T-helper 1 cell treated with Interleukin-12 subunit alpha and Interleukin-12 subunit beta and Interleukin-4 antibody, amounts not matched to agents 30 μg/mL and 1 μg/mL, for 36 hours (primary cell): ENCODE results near the gene CD302.
"Not testable (repeated sequence)": the region's sequence is repeated elsewhere in the genome, so short reads cannot be mapped to it uniquely, and the experiment has no call there.

ENCODE experiments used
- H3K27ac Mint-ChIP-seq: one replicate; pipeline ENCODE4 v1.8.0; 2021; ENCODE audit warnings: mild to moderate bottlenecking, mixed read lengths
- H3K27me3 Mint-ChIP-seq: one replicate; pipeline ENCODE4 v1.8.0; 2021; ENCODE audit warnings: low read depth, mixed read lengths
- H3K36me3 Mint-ChIP-seq: one replicate; pipeline ENCODE4 v1.8.0; 2021; ENCODE audit warnings: low read depth, mixed read lengths
- H3K4me1 Mint-ChIP-seq: one replicate; pipeline ENCODE4 v1.8.0; 2021; ENCODE audit warnings: low read depth, mixed read lengths
- H3K4me3 Mint-ChIP-seq: one replicate; pipeline ENCODE4 v1.8.0; 2021; ENCODE audit warnings: mild to moderate bottlenecking, moderate library complexity, mixed read lengths
- H3K9me3 Mint-ChIP-seq: one replicate; pipeline ENCODE4 v1.8.0; 2021; ENCODE audit warnings: mixed read lengths

Gene CD302

GRCh38 chr2:159750873-159751272, 47.1 kb downstream of the CD302 start:
- Mint-ChIP-seq H3K27me3 (no peaks in the 10 kb centered on the region), H3K9me3 (no peaks in the 10 kb centered on the region), H3K4me3 (no peak overlapping the region), H3K27ac (no peak overlapping the region), H3K4me1 (peaks cover 9% of the 10 kb centered on the region), H3K36me3 (peaks cover 39% of the 10 kb centered on the region)

- Mint-ChIP-seq H3K36me3 (peaks cover 50% of the 10 kb centered on the region), H3K4me3 (no peak overlapping the region), H3K27ac (no peak overlapping the region), H3K27me3 (no peaks in the 10 kb centered on the region), H3K9me3 (no peaks in the 10 kb centered on the region), H3K4me1 (peaks cover 15% of the 10 kb centered on the region)
These were observed 49.9 kb downstream of the CD302 start for GRCh38 chr2:159748089-159748488.

GRCh38 chr2:159745237-159745636, 52.8 kb downstream of the CD302 start:
- Mint-ChIP-seq H3K36me3 (peaks cover 39% of the 10 kb centered on the region), H3K4me1 (peaks cover 13% of the 10 kb centered on the region)
- not testable (repeated sequence) for H3K27me3 Mint-ChIP-seq, H3K4me3 Mint-ChIP-seq, H3K27ac Mint-ChIP-seq, H3K9me3 Mint-ChIP-seq

- no peak overlapping the region for H3K27ac Mint-ChIP-seq
- H3K36me3 Mint-ChIP-seq = peaks cover 39% of the 10 kb centered on the region
- H3K9me3 Mint-ChIP-seq = no peaks in the 10 kb centered on the region
- peaks cover 13% of the 10 kb centered on the region for H3K4me1 Mint-ChIP-seq
- H3K4me3 Mint-ChIP-seq = no peak overlapping the region
- no peaks in the 10 kb centered on the region for H3K27me3 Mint-ChIP-seq
These were observed 53.6 kb downstream of the CD302 start for GRCh38 chr2:159744363-159744762.

- H3K27ac Mint-ChIP-seq = no peak overlapping the region
- peaks cover 13% of the 10 kb centered on the region for H3K4me1 Mint-ChIP-seq
- no peak overlapping the region for H3K4me3 Mint-ChIP-seq
- peaks cover 31% of the 10 kb centered on the region for H3K36me3 Mint-ChIP-seq
- H3K9me3 Mint-ChIP-seq = no peaks in the 10 kb centered on the region
- no peaks in the 10 kb centered on the region for H3K27me3 Mint-ChIP-seq
These were observed 55.2 kb downstream of the CD302 start for GRCh38 chr2:159742846-159743245.

GRCh38 chr2:159738509-159739390, 59.3 kb downstream of the CD302 start:
- Mint-ChIP-seq H3K36me3 (peaks cover 36% of the 10 kb centered on the region), H3K4me3 (no peak overlapping the region), H3K27me3 (no peaks in the 10 kb centered on the region), H3K27ac (no peak overlapping the region), H3K9me3 (no peaks in the 10 kb centered on the region), H3K4me1 (peaks cover 15% of the 10 kb centered on the region)

GRCh38 chr2:159737917-159738296, 60.1 kb downstream of the CD302 start:
- no peaks in the 10 kb centered on the region for H3K9me3 Mint-ChIP-seq
- peaks cover 40% of the 10 kb centered on the region for H3K36me3 Mint-ChIP-seq
- H3K4me3 Mint-ChIP-seq = no peak overlapping the region
- no peak overlapping the region for H3K27ac Mint-ChIP-seq
- H3K4me1 Mint-ChIP-seq = peaks cover 13% of the 10 kb centered on the region
- no peaks in the 10 kb centered on the region for H3K27me3 Mint-ChIP-seq

- Mint-ChIP-seq H3K4me3 (no peak overlapping the region), H3K4me1 (peaks cover 12% of the 10 kb centered on the region), H3K9me3 (no peaks in the 10 kb centered on the region), H3K27ac (no peak overlapping the region), H3K27me3 (no peaks in the 10 kb centered on the region), H3K36me3 (peaks cover 39% of the 10 kb centered on the region)
These were observed 60.6 kb downstream of the CD302 start for GRCh38 chr2:159737292-159737916.

- no peak overlapping the region for H3K27ac Mint-ChIP-seq
- H3K4me1 Mint-ChIP-seq = peaks cover 11% of the 10 kb centered on the region
- no peaks in the 10 kb centered on the region for H3K9me3 Mint-ChIP-seq
- H3K27me3 Mint-ChIP-seq = no peaks in the 10 kb centered on the region
- no peak overlapping the region for H3K4me3 Mint-ChIP-seq
- peaks cover 35% of the 10 kb centered on the region for H3K36me3 Mint-ChIP-seq
These were observed 62.0 kb downstream of the CD302 start for GRCh38 chr2:159736048-159736447.

GRCh38 chr2:159735648-159736047, 62.4 kb downstream of the CD302 start:
- no peaks in the 10 kb centered on the region for H3K9me3 Mint-ChIP-seq
- H3K4me1 Mint-ChIP-seq = peaks cover 11% of the 10 kb centered on the region
- H3K4me3 Mint-ChIP-seq = no peak overlapping the region
- peaks cover 39% of the 10 kb centered on the region for H3K36me3 Mint-ChIP-seq
- H3K27me3 Mint-ChIP-seq = no peaks in the 10 kb centered on the region
- H3K27ac Mint-ChIP-seq = no peak overlapping the region

GRCh38 chr2:159728629-159729028, 69.4 kb downstream of the CD302 start:
- H3K4me3 Mint-ChIP-seq = no peak overlapping the region
- H3K4me1 Mint-ChIP-seq = peaks cover 22% of the 10 kb centered on the region
- peaks cover 44% of the 10 kb centered on the region for H3K36me3 Mint-ChIP-seq
- no peaks in the 10 kb centered on the region for H3K27me3 Mint-ChIP-seq
- H3K9me3 Mint-ChIP-seq = peaks cover 10% of the 10 kb centered on the region
- no peak overlapping the region for H3K27ac Mint-ChIP-seq

GRCh38 chr2:159725713-159726112, 72.3 kb downstream of the CD302 start:
- peaks cover 47% of the 10 kb centered on the region for H3K36me3 Mint-ChIP-seq
- no peak overlapping the region for H3K27ac Mint-ChIP-seq
- H3K27me3 Mint-ChIP-seq = no peaks in the 10 kb centered on the region
- H3K4me1 Mint-ChIP-seq = peaks cover 34% of the 10 kb centered on the region
- no peak overlapping the region for H3K4me3 Mint-ChIP-seq
- H3K9me3 Mint-ChIP-seq = peaks cover 10% of the 10 kb centered on the region

GRCh38 chr2:159724795-159725572, 73.0 kb downstream of the CD302 start:
- peaks cover 10% of the 10 kb centered on the region for H3K9me3 Mint-ChIP-seq
- not testable (repeated sequence) for H3K27me3 Mint-ChIP-seq, H3K27ac Mint-ChIP-seq, H3K4me3 Mint-ChIP-seq
- peaks cover 38% of the 10 kb centered on the region for H3K4me1 Mint-ChIP-seq
- H3K36me3 Mint-ChIP-seq = peaks cover 46% of the 10 kb centered on the region

- H3K9me3 Mint-ChIP-seq = peaks cover 10% of the 10 kb centered on the region
- peaks cover 49% of the 10 kb centered on the region for H3K36me3 Mint-ChIP-seq
- H3K27ac Mint-ChIP-seq = no peak overlapping the region
- no peak overlapping the region for H3K4me3 Mint-ChIP-seq
- no peaks in the 10 kb centered on the region for H3K27me3 Mint-ChIP-seq
- H3K4me1 Mint-ChIP-seq = peaks cover 45% of the 10 kb centered on the region
These were observed 75.4 kb downstream of the CD302 start for GRCh38 chr2:159722580-159722979.
